HCT116 (cell line): ENCODE data around the gene ZNF750. TPM values are rescaled to one million over a fixed set of nuclear protein-coding genes. Genes with fewer than 3 reads are reported as not detected.

ENCODE experiments used
- ATAC-seq: fragments of 200-7000 bp; cut with Tn5 transposase; 2 replicates; pipeline ENCODE4 v1.9.1; 2020; ENCODE audit warnings: mild to moderate bottlenecking, moderate library complexity
- BruUV-seq: library from RNA; stranded (reverse); fragments of 400-500 nt; replicated peaks from 2 replicates; lab custom pipeline; 2021; lab: Mats Ljungman, UMichigan
- CTCF ChIA-PET: fragments of 300-600 bp; sonication (Branson Sonifier 250); formaldehyde crosslinking; loops from one replicate; lab custom pipeline; 2021; ENCODE audit warnings: antibody characterized with exemption; lab: Charles Lee
- POLR2A ChIA-PET: fragments of 300-600, 350-600 bp; sonication (Branson Sonifier 250); formaldehyde crosslinking; loops from one replicate; lab custom pipeline; 2021; ENCODE audit warnings: antibody characterized with exemption; lab: Charles Lee
- RAD21 ChIA-PET, 2 experiments: fragments of 300-600 bp; sonication (Branson Sonifier 250); formaldehyde crosslinking; loops; one replicate each; lab custom pipeline; 2023; ENCODE audit warnings: low total read pairs in 2 of 2; ENCODE audit not compliant: uncharacterized antibody in 2 of 2, unreplicated experiment in 2 of 2, low non-redundant PET in 1 of 2; lab: Charles Lee
- DNase-seq: peaks from one replicate; pipeline ENCODE4 v3.0.0-alpha.2; 2010; ENCODE audit warnings: low read depth, low spot score
- H2AFZ ChIP-seq: fragments of 200-600 bp; shearing (Covaris generic), sonication (generic); 2 replicates; pipeline ENCODE4 v1.6.1; 2017; ENCODE audit warnings: low read depth, mixed run types, mixed read lengths, antibody characterized with exemption, low read length; ENCODE audit not compliant: poor library complexity, severe bottlenecking
- H3K27ac ChIP-seq: 2 replicates; pipeline ENCODE4 v1.5.1; 2012; ENCODE audit warnings: low read depth, low read length
- H3K27me3 ChIP-seq: fragments of 200-600 bp; sonication (generic); 2 replicates; pipeline ENCODE4 v1.6.1; 2016; ENCODE audit warnings: mixed run types, low read length, mixed read lengths; ENCODE audit not compliant: insufficient read depth
- H3K36me3 ChIP-seq, 2 experiments: fragments of 200-500 bp in 1 of 2; fragments of 200-600 bp in 1 of 2; sonication (Bioruptor generic) in 1 of 2; sonication (generic) in 1 of 2; 2 replicates each; pipeline versions ENCODE4 v1.5.1 to v1.6.1; 2014 to 2016; ENCODE audit warnings: low read length in 2 of 2, inconsistent platforms in 1 of 2, mixed read lengths in 1 of 2, mixed run types in 1 of 2; ENCODE audit not compliant: insufficient read depth in 2 of 2, control insufficient read depth in 1 of 2
- H3K4me1 ChIP-seq, 2 experiments: fragments of 200-600 bp in 1 of 2; sonication (generic) in 1 of 2; 2 replicates each; pipeline versions ENCODE4 v1.5.1 to v1.6.1; 2012 to 2017; ENCODE audit warnings: low read length in 2 of 2, inconsistent platforms in 1 of 2, mild to moderate bottlenecking in 1 of 2, mixed read lengths in 1 of 2, mixed run types in 1 of 2, moderate library complexity in 1 of 2; ENCODE audit not compliant: insufficient read depth in 2 of 2, control insufficient read depth in 1 of 2
- H3K4me2 ChIP-seq: fragments of 200-600 bp; sonication (generic); 2 replicates; pipeline ENCODE4 v1.6.1; 2017; ENCODE audit warnings: mixed run types, low read length, mixed read lengths
- H3K4me3 ChIP-seq, 2 experiments: fragments of 200-600 bp in 1 of 2; sonication (generic) in 1 of 2; replicated peaks in 1 of 2; 2 replicates each; pipeline ENCODE4 v1.5.1; 2011 to 2016; ENCODE audit warnings: low read length in 2 of 2, control low read depth in 1 of 2, low read depth in 1 of 2, mild to moderate bottlenecking in 1 of 2, mixed read lengths in 1 of 2, mixed run types in 1 of 2
- H3K79me2 ChIP-seq: fragments of 200-600 bp; sonication (generic); 2 replicates; pipeline ENCODE4 v1.6.1; 2017; ENCODE audit warnings: mild to moderate bottlenecking, mixed run types, low read length, moderate library complexity, mixed read lengths; ENCODE audit not compliant: insufficient read depth
- H3K9ac ChIP-seq: fragments of 200-600 bp; sonication (generic); 2 replicates; pipeline ENCODE4 v1.6.1; 2016; ENCODE audit warnings: low read length, mixed read lengths
- H3K9me2 ChIP-seq: fragments of 200-600 bp; sonication (generic), shearing (Covaris generic); 2 replicates; pipeline ENCODE4 v1.6.1; 2017; ENCODE audit warnings: mixed run types, mild to moderate bottlenecking, moderate library complexity; ENCODE audit not compliant: insufficient read depth
- H3K9me3 ChIP-seq, 2 experiments: fragments of 200-500 bp in 1 of 2; fragments of 200-600 bp in 1 of 2; sonication (Bioruptor generic) in 1 of 2; sonication (generic) in 1 of 2; 2 replicates each; pipeline ENCODE4 v1.6.1; 2014 to 2017; ENCODE audit warnings: low read length in 2 of 2, mixed read lengths in 2 of 2, inconsistent platforms in 1 of 2, low read depth in 1 of 2, mild to moderate bottlenecking in 1 of 2, mixed run types in 1 of 2, moderate library complexity in 1 of 2; ENCODE audit not compliant: control insufficient read depth in 1 of 2, insufficient read depth in 1 of 2
- H4K20me1 ChIP-seq: fragments of 200-600 bp; sonication (generic), shearing (Covaris generic); 2 replicates; pipeline ENCODE4 v1.6.1; 2017; ENCODE audit warnings: mixed run types, mild to moderate bottlenecking, moderate library complexity; ENCODE audit not compliant: insufficient read depth
- ATF3 ChIP-seq: IDR thresholded peaks from 2 replicates; pipeline ENCODE4 v1.6.1; 2012
- CBX3 ChIP-seq: IDR thresholded peaks from 2 replicates; pipeline ENCODE4 v1.6.1; 2012; ENCODE audit warnings: low read depth
- CEBPB ChIP-seq: IDR thresholded peaks from 2 replicates; pipeline ENCODE4 v1.6.1; 2012; ENCODE audit warnings: low read depth
- CTCF ChIP-seq, 3 experiments: fragments of 200-600 bp in 1 of 3; sonication (generic) in 1 of 3; IDR thresholded peaks in 2 of 3; conservative IDR thresholded peaks in 1 of 3; 2 replicates each; pipeline ENCODE4 v1.5.1; 2012 to 2017; ENCODE audit warnings: low read depth in 2 of 3, low read length in 2 of 3, antibody characterized with exemption in 1 of 3, borderline replicate concordance in 1 of 3, control low read depth in 1 of 3, mild to moderate bottlenecking in 1 of 3, mixed read lengths in 1 of 3, mixed run types in 1 of 3, moderate library complexity in 1 of 3; ENCODE audit not compliant: insufficient read depth in 1 of 3
- EZH2 ChIP-seq: fragments of 200-600 bp; sonication (generic); IDR thresholded peaks from 2 replicates; pipeline ENCODE4 v1.6.1; 2017; ENCODE audit warnings: antibody characterized with exemption, mixed run types
- EZH2phosphoT487 ChIP-seq: fragments of 200-600 bp; IDR thresholded peaks from 2 replicates; pipeline ENCODE4 v1.6.1; 2018; ENCODE audit warnings: antibody characterized with exemption, borderline replicate concordance
- JUND ChIP-seq: IDR thresholded peaks from 2 replicates; pipeline ENCODE4 v1.6.1; 2012
- POLR2A ChIP-seq: IDR thresholded peaks from 2 replicates; pipeline ENCODE4 v1.7.0; 2011; ENCODE audit warnings: borderline replicate concordance; ENCODE audit not compliant: insufficient read depth, insufficient read length; ENCODE audit errors: extremely low read depth
- POLR2AphosphoS5 ChIP-seq: IDR thresholded peaks from 2 replicates; pipeline ENCODE4 v1.6.1; 2011; ENCODE audit warnings: mild to moderate bottlenecking, low read depth, low read length, moderate library complexity
- REST ChIP-seq: IDR thresholded peaks from 2 replicates; pipeline ENCODE4 v1.6.1; 2012; ENCODE audit warnings: low read depth
- SP1 ChIP-seq: IDR thresholded peaks from 2 replicates; pipeline ENCODE4 v1.6.1; 2012; ENCODE audit warnings: low read depth
- ZFX ChIP-seq: fragments of 450-650 bp; IDR thresholded peaks from 2 replicates; pipeline ENCODE4 v1.6.1; 2017
- intact Hi-C: fragments of 100-400 bp; cut with micrococcal nuclease; formaldehyde crosslinking; loops from 2 replicates; pipeline ENCODE4 v1.10.0; 2022
- total RNA-seq: library from RNA; stranded (reverse); gene quantifications from one replicate; pipeline ENCODE4 v1.2.1, GENCODE V29; 2021; ENCODE audit not compliant: unreplicated experiment

ZNF750 gene
- total RNA-seq, 1 experiment from 2014 or later = not detected

- no peaks in the 10 kb centered on the region for H3K27me3 ChIP-seq
- H3K27ac ChIP-seq = no peak overlapping the region; the same call in 1 of the 2 replicates
- no TSS peak for BruUV-seq
- TF ChIP-seq SP1 (no peak), EZH2 (no peak), JUND (no peak)
- ChIA-PET POLR2A (no interaction called here), RAD21 (no interaction called here), CTCF (no interaction called here)
- H2AFZ ChIP-seq = no peak overlapping the region
- no peak overlapping the region for H3K4me2 ChIP-seq
- peaks cover 4% of the 10 kb centered on the region; the same call in 1 of the 2 replicates for H4K20me1 ChIP-seq
- no peak overlapping the region for H3K4me3 ChIP-seq
- peaks cover 0 to 15% of the 10 kb centered on the region in 2 experiments; a peak in 1 of 4 replicates for H3K36me3 ChIP-seq
- peaks cover 27 to 39% of the 10 kb centered on the region in 2 experiments for H3K4me1 ChIP-seq
- H3K9me2 ChIP-seq = no peaks in the 10 kb centered on the region
- H3K9me3 ChIP-seq = no peaks in the 10 kb centered on the region
- ATAC-seq (no peak), DNase-seq (no peak)
- H3K79me2 ChIP-seq = peaks cover 24% of the 10 kb centered on the region
- intact Hi-C loops = no loop called here
- H3K9ac ChIP-seq = no peak overlapping the region
Measured at GRCh38 chr17:82867763-82868325, 28.0 kb upstream of the ZNF750 start.

- Histone ChIP-seq H3K27me3 (no peaks in the 10 kb centered on the region), H3K4me2 (no peak overlapping the region), H2AFZ (no peak overlapping the region), H4K20me1 (peaks cover 4% of the 10 kb centered on the region; the same call in 1 of the 2 replicates), H3K9me2 (no peaks in the 10 kb centered on the region), H3K9me3 (no peaks in the 10 kb centered on the region), H3K79me2 (peaks cover 31% of the 10 kb centered on the region), H3K9ac (no peak overlapping the region), H3K36me3 (peaks cover 0 to 15% of the 10 kb centered on the region in 2 experiments; a peak in 1 of 4 replicates), H3K4me3 (no peak overlapping the region)
- POLR2A ChIA-PET = no interaction called here
- ATAC-seq = no peak
- RAD21 ChIA-PET = no interaction called here
- TF ChIP-seq ATF3 (no peak), EZH2phosphoT487 (no peak), CBX3 (no peak), POLR2AphosphoS5 (no peak), ZFX (no peak), REST (no peak), CEBPB (no peak), JUND (no peak), EZH2 (no peak), POLR2A (no peak), CTCF (IDR thresholded peaks at IDR 0.05 in 2 of 3, conservative IDR thresholded peaks at IDR 0.05 in 1 of 3; ENCODE audit: borderline replicate concordance in 1 of 3, insufficient read depth in 1 of 3, low read depth in 2 of 3, low read length in 2 of 3) (no peak)
- TF ChIP-seq, all 23 proteins: peak for 0
- Histone ChIP-seq H3K27ac (no peak overlapping the region), H3K4me1 (peaks cover 33 to 46% of the 10 kb centered on the region in 2 experiments)
- CTCF ChIA-PET = no interaction called here
- DNase-seq = no peak
- intact Hi-C loops = no loop called here
- no TSS peak for BruUV-seq
Measured at GRCh38 chr17:82866590-82867191, 26.9 kb upstream of the ZNF750 start.
